Large intestine (tissue), 3 donors: ENCODE results near the gene TEAD2. TPM values are rescaled to one million over a fixed set of nuclear protein-coding genes. Genes with fewer than 3 reads are reported as not detected.

Experiments used
- DNase-seq, 2 donors: peaks; one replicate each; pipeline versions ENCODE4 v3.0.0 to v3.0.0-alpha.2; 2013
- H3K27ac ChIP-seq: one replicate; pipeline ENCODE4 v1.5.1; 2013; ENCODE audit warnings: low read length
- H3K27me3 ChIP-seq: 2 replicates; pipeline ENCODE4 v1.6.1; 2013; ENCODE audit warnings: low read length; ENCODE audit not compliant: control insufficient read depth, insufficient read depth
- H3K36me3 ChIP-seq: 2 replicates; pipeline ENCODE4 v1.6.1; 2013; ENCODE audit warnings: low read length; ENCODE audit not compliant: control insufficient read depth, insufficient read depth
- H3K4me1 ChIP-seq: one replicate; pipeline ENCODE4 v1.6.1; 2013; ENCODE audit warnings: low read length; ENCODE audit not compliant: control insufficient read depth, insufficient read depth
- H3K4me3 ChIP-seq: one replicate; pipeline ENCODE4 v1.5.1; 2013; ENCODE audit warnings: low read length
- H3K9me3 ChIP-seq: one replicate; pipeline ENCODE4 v1.6.1; 2013; ENCODE audit warnings: mild to moderate bottlenecking, low read depth, low read length, moderate library complexity; ENCODE audit not compliant: control insufficient read depth
- WGBS: methylation state at CpG from one replicate; pipeline ENCODE4 v1.1.5; 2013; ENCODE audit warnings: low lambda C conversion rate; ENCODE audit not compliant: insufficient coverage; 5-methylcytosine and 5-hydroxymethylcytosine counted together
- polyA plus RNA-seq: library from polyadenylated mRNA; unstranded; fragments of 120-200 nt; gene quantifications from one replicate; pipeline ENCODE4 v1.2.1, GENCODE V29; 2013

TEAD2 gene
- polyA plus RNA-seq, 1 donor = 17.2 TPM

DNA sequence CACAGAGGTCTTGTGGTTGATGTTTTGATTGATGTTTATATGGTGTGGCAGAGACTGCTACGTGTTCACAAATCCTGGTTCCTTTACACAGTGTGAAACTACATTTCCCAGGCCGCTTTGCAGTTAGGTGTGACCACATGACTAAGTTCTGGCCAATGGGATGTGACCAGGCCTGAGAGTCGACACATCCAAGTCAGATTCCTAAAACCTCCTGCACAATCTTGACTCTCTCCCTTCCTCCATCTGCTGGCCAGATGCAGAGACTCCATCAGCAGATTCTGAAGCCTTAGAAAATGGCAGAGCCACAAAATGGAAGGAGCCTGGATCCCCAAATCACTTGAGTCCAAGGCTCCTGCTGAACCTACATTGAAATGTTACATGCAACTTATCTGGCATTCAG is 14.4 kb downstream of the TEAD2 start:
- Histone ChIP-seq H3K9me3 (no peaks in the 10 kb centered on the region), H3K27ac (no peak overlapping the region), H3K4me1 (no peaks in the 10 kb centered on the region), H3K27me3 (no peaks in the 10 kb centered on the region), H3K36me3 (peaks cover 20% of the 10 kb centered on the region), H3K4me3 (no peak overlapping the region)
- DNase-seq = no peak
- WGBS = 100% methylated on average over 1 of the region's 3 CpGs

DNA sequence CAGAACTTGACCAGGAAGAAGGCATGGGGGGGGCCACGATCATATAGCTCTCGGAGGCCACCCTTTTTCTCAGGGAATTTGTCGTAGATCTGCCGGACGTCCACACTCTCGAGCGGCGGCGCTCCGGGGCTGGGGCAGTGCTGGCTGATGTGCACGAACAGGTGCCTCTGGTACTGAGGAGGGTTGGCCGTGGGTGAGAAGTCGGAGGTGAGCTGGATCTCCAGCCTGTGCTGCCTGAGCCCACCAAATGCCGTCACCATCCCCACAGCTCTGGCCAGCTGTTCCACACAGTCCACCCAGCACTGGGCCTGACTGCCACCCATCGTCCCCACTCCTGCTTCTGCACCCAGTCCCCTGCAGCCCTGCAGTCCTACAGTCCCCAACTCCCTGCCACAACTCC is 15.0 kb downstream of the TEAD2 start:
- no peak overlapping the region for H3K27ac ChIP-seq
- peaks cover 25% of the 10 kb centered on the region for H3K36me3 ChIP-seq
- no peak for DNase-seq
- no CpG with 5 or more reads among the region's 15 CpGs for WGBS
- H3K9me3 ChIP-seq = no peaks in the 10 kb centered on the region
- H3K4me1 ChIP-seq = no peaks in the 10 kb centered on the region
- no peak overlapping the region for H3K4me3 ChIP-seq
- no peaks in the 10 kb centered on the region for H3K27me3 ChIP-seq

DNA sequence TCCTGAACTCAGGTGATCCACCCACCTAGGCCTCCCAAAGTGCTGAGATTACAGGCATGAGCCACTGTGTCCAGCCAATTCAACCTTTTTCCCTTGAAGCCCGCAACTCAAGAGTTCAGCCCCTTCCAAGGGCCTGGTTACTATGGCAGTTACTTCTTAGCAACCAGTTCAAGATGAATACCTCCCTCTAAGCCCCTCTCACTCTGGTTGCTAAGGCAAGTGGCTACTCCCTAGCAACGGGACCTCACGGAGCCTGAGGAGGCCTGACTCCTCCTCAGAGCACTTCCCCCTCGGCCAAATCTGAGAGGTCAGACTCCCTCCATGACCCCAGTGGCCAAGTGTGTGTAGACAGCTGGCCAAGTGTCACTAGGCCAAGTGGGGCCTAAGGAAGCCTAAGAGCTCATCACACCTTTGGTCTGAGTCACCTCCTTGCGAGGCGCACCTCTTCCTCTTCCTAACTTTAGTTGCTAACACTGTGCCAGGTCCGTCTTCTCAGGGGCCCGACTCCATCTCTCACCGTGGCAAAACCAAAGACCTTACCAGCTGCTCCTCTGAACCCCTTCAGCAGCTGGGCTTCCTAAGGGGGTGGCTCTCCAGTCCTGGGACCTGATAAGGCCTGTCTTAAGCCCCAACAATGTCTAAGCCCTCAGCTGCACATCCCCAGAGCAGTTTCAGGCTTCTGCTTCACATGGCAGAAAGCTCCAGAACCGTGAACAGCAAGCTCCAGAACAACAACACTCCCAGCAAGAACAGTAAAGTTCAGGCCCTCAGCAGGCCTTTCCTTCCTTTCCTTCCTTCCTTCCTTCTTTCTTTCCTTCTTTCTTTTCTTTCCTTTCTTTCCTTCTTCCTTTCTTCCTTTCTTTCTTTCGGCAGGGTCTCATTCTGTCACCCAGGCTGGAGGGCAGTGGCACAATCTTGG is 17.5 kb downstream of the TEAD2 start:
- H3K9me3 ChIP-seq = no peaks in the 10 kb centered on the region
- no peaks in the 10 kb centered on the region for H3K4me1 ChIP-seq
- H3K4me3 ChIP-seq = no peak overlapping the region
- peaks cover 14% of the 10 kb centered on the region for H3K27me3 ChIP-seq
- 87% methylated on average over 2 of the region's 11 CpGs for WGBS
- H3K27ac ChIP-seq = no peak overlapping the region
- no peak for DNase-seq
- H3K36me3 ChIP-seq = peaks cover 28% of the 10 kb centered on the region

DNA sequence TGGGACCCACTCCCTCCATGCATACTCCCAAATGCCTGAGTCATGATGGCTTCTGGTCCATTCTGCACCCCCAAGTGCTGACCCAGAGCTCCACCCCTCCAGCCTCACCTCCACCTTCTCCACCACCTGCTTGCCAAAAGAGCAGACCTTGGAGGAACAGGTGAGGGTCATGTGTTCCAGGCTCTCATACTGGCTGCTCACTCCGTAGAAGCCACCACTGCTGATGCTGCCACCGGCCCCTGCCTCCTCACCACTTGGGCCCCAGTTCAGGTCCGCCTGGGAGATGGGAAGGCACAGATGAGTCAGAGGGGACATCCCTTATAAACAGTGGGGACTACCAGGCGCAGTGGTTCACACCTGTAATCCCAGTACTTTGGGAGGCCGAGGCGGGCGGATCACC is 19.1 kb downstream of the TEAD2 start:
- Histone ChIP-seq H3K4me3 (no peak overlapping the region), H3K9me3 (peaks cover 8% of the 10 kb centered on the region), H3K36me3 (peaks cover 26% of the 10 kb centered on the region), H3K27me3 (peaks cover 30% of the 10 kb centered on the region), H3K4me1 (peaks cover 4% of the 10 kb centered on the region), H3K27ac (no peak overlapping the region)
- DNase-seq = no peak
- no CpG with 5 or more reads among the region's 7 CpGs for WGBS

DNA sequence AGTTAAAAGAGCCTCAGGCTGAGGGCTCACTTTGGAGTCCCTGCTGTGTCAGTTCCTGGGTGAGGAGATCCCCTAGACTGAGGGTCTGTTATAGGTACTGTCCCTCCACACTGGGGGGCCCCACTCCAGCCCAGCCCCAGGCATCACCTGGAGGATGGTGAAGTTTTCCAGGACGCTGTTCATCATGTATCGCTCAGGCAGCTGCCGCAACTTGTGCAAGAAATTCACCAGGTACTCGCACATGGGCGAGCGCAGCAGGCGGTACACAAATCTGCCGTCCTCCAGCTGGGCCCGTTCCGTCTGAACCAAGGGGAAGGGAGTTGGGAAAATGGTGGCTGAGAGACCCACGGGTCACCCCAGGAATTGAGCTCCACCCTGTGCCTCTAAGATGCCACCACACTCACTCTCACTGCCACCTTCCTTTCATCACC is 19.9 kb downstream of the TEAD2 start:
- peaks cover 19% of the 10 kb centered on the region for H3K36me3 ChIP-seq
- peaks cover 38% of the 10 kb centered on the region for H3K27me3 ChIP-seq
- peaks cover 4% of the 10 kb centered on the region for H3K4me1 ChIP-seq
- no CpG with 5 or more reads among the region's 11 CpGs for WGBS
- no peak for DNase-seq
- H3K9me3 ChIP-seq = peaks cover 8% of the 10 kb centered on the region
- no peak overlapping the region for H3K4me3 ChIP-seq
- H3K27ac ChIP-seq = no peak overlapping the region

DNA sequence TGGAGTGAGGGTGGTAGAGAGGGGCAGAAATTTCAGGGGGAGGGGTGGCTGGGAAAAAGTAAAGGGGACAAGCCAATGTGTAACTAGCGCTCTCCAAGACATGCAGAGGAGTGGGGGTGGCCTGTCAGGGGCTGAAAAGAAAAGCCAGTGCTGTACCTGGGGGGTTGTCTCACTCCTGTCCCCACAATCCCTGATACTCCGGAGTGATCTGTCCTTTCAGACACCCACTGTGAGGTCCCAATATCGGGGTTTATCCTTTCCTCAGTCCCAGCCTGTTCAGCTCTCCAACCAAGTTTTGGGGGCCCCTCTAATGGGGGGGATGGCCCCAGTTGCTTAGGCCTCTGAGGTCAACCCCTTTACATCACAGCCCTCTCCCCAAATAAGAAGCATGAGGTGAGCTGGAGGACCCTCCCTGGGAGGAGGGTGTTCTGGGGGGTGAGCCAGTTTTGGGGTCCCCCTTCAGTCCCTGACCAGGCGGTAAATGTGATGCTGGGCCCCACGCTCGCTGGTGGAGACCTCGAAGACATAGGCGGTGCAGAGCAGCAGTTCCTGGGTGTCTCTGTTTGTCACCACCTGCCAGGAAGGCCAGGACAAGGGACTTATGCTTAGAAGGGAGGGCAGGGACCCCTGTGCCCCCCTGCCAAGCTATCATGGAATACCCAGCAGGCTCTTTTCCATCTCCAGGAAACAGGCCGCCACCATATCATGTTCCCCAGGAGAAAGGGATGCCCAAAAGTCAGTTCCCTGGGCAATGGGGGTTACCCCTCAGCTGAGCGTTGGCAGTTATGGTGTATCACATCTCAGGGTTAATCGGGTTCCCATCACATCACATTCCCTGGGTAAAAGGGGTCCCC is 21.1 kb downstream of the TEAD2 start:
- no peak overlapping the region for H3K27ac ChIP-seq
- peaks cover 19% of the 10 kb centered on the region for H3K36me3 ChIP-seq
- no peak for DNase-seq
- peaks cover 8% of the 10 kb centered on the region for H3K9me3 ChIP-seq
- peaks cover 47% of the 10 kb centered on the region for H3K27me3 ChIP-seq
- no peak overlapping the region for H3K4me3 ChIP-seq
- H3K4me1 ChIP-seq = peaks cover 4% of the 10 kb centered on the region
- WGBS = no CpG with 5 or more reads among the region's 11 CpGs

DNA sequence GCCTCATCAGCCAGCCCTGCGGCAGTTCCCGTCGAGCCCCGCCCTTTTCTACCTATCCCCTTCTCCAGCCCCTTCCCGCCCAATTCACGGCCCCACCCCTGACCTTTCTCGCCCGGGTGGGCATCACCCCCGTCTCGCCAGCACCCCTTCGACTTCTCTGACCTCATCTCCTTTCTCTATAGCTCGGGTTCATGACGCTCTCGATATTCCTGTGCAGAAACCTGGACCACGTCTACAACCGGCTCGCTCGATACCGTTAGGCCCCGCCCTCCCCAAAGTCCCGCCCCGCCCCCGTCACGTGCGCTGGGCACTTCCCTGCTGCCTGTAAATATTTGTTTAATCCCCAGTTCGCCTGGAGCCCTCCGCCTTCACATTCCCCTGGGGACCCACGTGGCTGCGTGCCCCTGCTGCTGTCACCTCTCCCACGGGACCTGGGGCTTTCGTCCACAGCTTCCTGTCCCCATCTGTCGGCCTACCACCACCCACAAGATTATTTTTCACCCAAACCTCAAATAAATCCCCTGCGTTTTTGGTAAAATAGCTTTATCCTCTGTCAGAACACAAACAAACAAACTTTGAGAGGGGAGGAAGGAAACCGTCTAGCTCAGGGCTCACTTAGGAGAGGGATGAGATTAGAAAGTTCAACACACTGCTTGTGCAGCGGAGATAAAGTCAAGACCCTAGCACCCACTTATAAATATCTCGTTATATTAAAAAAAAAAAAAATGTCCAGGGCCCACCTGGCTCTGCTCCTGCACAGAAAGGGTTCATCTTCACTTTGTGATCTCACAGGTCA is 21.9 kb downstream of the TEAD2 start:
- Histone ChIP-seq H3K9me3 (peaks cover 8% of the 10 kb centered on the region), H3K4me3 (no peak overlapping the region), H3K27me3 (peaks cover 47% of the 10 kb centered on the region), H3K36me3 (peaks cover 15% of the 10 kb centered on the region), H3K27ac (no peak overlapping the region), H3K4me1 (peaks cover 4% of the 10 kb centered on the region)
- DNase-seq = no peak
- no CpG with 5 or more reads among the region's 36 CpGs for WGBS

DNA sequence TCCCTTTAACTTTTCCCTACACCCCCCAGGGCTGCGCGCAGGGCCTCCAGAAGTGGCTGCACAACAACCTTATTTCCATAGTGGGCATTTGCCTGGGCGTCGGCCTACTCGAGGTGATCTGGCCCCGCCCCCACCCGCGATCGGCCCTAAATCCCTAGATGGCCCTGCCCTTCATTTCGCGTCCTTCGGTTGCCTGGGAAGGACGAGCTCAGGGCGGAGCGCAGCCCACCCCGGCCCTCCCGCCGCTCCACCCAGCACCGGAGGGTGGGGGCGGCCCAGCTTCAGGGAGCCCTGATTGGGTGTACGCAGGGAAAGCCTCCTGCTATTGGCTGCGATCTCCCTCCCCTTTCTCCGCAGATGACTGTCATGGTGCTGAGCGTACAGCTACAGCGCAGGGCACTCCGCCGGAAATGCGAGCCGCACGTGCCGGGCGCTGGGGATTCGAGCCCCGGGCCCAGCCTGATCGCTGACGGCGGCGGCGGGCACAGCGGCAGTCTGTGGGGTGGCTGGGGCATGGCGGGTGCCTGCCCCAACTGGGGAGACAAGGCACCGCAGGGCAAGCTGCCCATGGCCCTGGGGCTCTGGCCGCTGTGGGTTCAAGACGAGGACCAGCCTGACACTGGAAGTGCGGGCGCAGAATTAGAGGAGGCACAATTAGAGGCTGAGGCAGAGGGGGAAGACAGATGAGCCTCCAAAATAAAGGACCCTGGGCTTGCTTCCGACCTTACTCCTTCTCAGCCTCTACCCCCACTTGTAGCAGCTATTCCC is 22.7 kb downstream of the TEAD2 start:
- Histone ChIP-seq H3K27ac (no peak overlapping the region), H3K27me3 (peaks cover 47% of the 10 kb centered on the region), H3K36me3 (peaks cover 15% of the 10 kb centered on the region), H3K4me3 (peak overlapping the region; percentile 18), H3K9me3 (peaks cover 8% of the 10 kb centered on the region), H3K4me1 (peaks cover 4% of the 10 kb centered on the region)
- WGBS = no CpG with 5 or more reads among the region's 47 CpGs
- DNase-seq = peak; percentile 67

DNA sequence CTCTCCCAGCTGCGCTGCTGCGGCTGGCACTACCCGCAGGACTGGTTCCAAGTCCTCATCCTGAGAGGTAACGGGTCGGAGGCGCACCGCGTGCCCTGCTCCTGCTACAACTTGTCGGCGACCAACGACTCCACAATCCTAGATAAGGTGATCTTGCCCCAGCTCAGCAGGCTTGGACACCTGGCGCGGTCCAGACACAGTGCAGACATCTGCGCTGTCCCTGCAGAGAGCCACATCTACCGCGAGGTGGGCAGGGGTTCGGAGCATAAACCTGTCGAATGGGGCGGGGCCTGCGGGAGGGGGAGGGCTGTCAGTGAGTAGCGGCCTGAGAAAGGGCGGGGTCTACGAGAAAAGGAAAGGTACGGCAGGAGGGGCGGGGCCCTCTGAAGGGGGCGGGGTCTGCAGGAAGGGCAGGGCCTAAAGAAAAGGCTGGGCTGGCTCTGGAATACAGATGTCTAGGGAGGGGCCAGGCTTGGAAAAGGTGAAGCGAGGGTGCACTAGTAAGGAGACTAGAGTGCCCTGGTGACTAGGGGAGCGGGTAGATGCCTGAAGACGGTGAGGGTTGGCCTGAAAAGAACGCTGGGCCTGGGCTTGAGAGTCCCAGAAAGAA is 23.4 kb downstream of the TEAD2 start:
- WGBS = 0% methylated on average over 1 of the region's 30 CpGs
- Histone ChIP-seq H3K9me3 (peaks cover 9% of the 10 kb centered on the region), H3K27ac (no peak overlapping the region), H3K4me3 (peak overlapping the region; percentile 18), H3K36me3 (peaks cover 15% of the 10 kb centered on the region), H3K4me1 (peaks cover 4% of the 10 kb centered on the region), H3K27me3 (peaks cover 47% of the 10 kb centered on the region)
- DNase-seq = peak in 1 of 2 donors; percentile 45
